Dedifferentiated amniotic fluid mesenchymal stem cell (primary cell): ENCODE data around the gene CACNA1H.

ENCODE experiments used
- DNase-seq: peaks from one replicate; pipeline ENCODE4 v3.0.0-alpha.2; 2016; ENCODE audit errors: extremely low spot score

The CACNA1H gene

DNA sequence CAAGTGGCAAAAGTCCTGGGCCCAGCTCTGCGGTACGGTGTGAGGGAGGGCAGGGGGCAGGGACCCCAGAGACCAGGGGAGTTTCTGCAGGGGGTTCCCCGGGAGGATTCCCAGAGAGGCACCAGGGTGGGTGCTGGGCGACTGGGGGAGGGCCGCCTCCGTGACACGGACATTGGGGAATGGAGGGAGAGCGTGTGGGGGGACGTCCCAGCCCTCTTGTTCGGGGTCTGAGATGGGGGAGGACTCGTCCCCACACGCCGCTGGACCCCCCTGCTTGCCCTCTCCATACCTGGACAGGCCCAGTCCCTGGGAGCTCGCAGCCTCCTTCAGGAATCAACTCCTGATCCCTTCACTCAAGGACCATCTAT is 30.5 kb upstream of the CACNA1H start:
- DNase-seq = no peak

DNA sequence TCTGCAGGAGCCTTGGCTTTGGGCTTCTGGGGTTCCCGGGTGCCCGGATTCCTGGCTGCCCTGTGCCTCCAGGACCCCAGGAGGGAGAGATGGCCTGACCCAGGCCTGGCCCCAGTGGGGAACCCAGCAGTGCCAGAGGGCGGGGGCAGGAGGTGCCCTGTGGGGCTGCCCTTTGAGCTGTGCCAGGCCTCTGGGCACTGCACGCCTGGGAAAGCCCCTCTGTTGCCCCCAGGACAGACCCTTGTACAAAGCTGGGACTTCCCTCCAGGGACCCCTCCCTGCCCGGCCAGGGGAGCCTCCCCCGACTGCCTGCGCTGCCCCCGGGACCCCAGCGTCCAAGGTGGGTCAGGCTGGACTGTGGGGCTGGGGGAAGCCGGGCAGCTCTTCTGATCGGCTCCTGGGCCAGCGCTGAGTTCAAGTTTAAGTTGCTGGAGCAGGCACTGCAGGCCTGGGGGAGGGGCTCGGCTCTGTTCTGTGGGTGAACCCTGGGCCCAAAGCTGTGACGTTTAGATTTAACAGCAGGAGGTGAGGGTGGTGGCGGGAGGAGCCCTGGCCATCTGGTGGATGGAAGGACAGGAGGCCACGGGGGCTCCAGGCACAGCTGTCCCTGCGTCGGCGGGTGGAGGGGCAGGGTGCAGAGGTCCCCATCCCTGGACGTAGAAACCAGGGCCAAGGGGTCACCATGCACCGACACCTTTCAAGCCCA is 29.2 kb upstream of the CACNA1H start:
- DNase-seq = no peak

DNA sequence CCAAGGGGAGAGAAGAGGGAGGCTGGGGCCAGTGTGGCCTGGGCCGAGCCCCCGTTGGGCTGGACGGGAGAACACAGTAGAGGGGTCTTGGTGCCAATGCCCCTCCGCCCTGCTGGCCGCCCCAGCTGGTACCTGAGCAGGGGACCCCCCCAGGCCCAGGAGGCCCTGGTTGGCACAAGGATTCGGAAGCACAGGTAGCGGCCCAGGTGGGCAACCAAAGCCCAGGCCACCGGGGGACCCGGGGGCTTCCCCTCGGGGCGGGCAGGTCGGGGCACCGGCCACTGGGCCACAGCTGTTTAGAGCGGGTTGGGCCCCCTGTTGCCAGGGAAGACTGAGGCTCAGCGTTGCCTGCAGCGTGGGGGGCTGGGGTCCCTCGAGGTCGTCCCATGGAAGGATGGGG is 28.6 kb upstream of the CACNA1H start:
- no peak for DNase-seq

DNA sequence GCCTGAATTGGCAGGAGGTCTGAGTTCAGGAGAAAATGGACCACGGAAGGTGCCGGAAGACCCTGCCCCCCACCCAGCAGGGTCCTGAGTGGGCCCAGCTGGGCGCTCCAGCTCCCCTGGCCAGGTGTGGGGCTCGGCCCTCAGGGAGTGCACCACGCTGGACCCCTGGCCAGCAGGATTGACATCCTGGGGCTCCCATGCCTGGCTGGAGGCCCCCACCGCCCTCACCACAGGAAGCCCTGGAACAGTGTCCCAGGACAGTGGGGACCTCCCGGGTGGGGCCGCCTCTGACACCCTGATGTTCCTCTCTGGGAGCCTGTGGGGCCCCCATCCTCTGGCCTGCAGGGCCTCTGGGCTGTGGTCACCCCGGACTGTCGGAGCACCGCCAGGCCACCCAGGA is 28.1 kb upstream of the CACNA1H start:
- DNase-seq = no peak

DNA sequence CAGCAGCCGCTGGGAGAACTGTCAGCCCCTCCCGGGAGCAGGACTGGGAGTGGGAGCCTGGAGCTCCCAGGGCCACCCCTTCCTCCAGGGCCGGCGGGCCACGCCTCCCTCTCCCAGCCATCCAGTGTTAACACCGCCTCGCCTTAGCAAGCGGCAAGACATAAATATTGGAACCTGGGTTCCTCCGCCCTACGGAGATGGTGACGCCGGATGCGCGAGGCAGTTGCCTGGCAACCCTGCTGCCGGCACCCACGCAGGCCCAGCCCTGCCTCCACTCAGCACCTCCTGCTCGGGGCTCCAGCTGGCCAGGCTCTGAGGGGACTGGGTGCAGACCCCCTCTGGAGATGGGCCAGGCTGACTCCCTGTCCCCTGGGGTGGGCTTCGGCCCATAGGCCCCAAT is 27.4 kb upstream of the CACNA1H start:
- no peak for DNase-seq

DNA sequence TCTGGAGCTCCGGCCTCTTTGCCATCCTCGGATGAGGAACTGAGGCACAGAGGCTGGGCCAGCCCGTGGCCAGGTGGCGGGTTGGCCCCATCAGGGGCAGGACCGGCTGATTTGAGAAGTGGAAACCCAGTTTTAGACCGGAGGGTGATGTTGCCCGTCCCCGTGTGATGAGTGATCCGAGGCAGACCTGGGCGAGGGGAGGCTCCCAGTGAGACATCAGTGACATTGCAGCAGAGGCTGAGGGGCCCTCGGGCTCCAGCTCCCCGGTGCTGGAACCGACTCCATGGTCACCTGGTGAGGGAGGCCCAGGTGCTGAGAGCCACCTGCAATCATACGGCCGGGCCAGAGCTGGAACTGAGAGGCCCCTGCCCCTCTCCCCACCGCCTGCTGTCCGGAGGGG is 26.9 kb upstream of the CACNA1H start:
- no peak for DNase-seq

DNA sequence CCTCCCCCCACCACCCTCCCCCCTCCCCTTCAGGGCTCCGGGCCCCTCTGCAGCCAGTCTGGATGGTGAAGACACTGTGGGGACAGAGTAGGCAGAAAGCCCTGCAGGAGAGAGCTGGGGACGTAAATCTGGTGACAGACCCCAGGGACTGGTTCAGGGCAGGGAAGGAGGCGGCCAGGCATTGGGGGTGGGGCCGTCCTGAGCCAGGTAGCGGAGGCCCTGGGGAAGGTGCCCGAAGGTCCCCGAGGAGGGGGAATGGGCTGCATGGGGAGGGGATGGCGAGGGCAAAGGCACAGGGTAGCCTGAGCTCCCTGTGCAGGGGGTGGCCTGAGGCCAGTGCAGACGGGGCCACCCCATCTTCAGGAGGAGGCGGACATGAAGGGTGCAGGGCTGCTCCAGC is 26.3 kb upstream of the CACNA1H start:
- DNase-seq = no peak

DNA sequence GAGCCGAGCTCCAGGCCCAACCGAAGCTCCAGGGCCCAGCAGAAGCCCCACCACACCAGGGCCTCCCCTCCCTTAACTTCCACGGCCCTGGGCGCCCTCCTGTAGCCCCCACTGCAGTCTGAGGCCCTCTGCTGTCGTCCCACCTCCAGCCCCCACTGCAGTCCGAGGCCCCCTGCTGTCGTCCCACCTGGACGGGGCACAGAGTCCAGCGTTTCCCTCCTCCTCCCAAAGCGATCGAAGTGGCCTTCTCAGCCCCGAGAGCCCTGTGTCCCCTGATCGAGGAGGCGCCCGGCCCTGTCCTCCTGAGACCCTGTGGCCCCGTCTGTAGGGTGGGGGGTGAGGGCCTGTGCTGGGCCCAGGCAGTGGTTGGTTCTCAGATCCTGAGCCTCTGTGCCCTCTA is 25.8 kb upstream of the CACNA1H start:
- no peak for DNase-seq

DNA sequence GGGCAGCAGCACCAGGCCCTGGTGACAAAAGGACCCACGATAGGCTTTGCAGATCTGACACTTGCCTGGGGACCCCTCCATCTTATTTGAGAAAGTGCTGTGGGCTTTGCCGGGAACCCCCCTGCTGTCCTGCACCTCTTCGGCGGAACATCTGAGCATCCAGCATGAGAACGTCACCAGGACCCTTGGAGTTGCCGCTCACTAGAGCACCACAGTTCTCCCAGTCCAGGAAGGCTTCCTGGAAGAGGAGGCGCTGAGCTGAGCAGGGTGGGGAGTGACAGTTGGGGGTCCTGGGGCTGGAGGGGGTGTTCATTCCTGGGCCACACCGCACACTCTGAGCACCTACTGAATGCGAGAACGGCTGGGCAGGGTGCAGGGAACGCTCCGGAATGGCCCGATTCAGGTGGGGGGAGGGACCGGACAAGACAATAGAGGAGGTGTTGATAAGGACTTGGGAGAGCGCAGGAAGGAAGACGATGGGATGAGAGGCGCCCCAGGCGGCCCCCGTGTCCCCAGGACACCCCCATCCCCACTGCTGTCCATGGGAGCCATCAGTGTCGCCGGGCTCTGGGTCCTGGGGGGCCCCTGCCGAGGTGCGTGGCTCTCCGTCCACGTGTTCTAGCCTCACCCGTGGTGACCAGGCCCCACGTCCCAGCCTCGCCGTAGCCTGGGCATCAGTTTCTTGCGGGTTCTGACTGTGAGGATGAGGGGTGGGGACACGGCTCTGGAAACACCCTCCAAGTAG is 24.8 kb upstream of the CACNA1H start:
- DNase-seq = no peak

DNA sequence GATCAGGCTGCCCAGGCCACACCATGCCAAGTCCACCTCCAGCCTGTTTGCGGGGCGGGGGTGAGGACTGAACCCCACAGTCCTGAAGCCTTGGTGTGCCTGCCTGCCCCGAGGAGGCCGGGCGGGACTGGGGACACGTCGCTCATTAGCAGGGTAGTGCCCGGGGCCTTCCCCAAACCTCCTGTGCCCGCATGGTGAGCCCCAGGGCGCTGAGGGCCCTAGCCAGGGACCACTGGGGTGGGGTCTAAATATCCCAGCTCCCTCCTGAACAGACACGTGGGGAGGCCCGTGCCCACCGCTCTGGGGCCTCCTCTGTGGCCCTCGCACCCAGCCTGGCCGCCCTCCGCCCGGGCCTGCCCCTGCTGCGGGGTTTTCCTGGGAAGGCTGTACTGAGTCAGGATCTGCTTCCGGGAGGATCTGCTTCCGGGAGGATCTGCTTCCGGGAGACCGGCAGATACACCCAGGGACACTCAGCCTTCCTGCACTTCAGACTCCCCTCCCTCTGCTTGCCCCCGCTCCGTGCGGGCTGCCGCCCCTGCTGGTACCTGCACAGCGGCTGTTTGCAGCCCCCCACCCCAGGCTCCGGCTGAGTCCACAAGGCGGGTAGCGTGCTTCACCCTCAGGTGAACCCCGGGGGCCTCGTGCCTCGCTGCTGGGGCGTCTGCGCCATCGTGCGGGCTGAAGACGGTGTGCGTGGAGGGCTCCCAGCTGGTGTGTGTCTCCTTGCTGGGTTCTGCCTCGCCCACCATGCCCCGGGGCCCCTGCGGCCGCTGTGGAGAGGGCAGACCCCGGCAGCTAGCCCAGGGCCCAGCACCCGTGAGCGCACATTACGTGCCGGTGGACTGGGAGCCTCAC is 23.6 kb upstream of the CACNA1H start:
- no peak for DNase-seq

DNA sequence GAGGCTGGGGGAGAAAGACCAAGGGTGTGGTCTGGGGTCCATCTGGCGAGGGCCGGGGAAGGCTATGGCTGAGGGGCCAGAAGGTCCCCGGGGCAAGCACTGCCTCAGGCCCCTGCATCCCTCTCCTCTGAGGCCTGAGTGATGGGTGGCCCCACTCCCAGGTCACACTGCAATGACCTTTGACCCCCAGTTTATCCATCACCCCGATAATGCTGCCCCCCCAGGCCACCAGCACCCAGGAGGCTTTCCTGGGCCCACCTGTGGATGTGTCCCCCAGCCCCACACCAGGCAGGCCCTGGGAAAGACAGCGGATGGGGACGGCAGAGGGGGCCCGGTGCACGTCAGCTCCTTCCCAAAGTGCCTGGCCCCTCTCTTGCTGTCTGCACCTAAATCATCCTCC is 22.5 kb upstream of the CACNA1H start:
- no peak for DNase-seq

DNA sequence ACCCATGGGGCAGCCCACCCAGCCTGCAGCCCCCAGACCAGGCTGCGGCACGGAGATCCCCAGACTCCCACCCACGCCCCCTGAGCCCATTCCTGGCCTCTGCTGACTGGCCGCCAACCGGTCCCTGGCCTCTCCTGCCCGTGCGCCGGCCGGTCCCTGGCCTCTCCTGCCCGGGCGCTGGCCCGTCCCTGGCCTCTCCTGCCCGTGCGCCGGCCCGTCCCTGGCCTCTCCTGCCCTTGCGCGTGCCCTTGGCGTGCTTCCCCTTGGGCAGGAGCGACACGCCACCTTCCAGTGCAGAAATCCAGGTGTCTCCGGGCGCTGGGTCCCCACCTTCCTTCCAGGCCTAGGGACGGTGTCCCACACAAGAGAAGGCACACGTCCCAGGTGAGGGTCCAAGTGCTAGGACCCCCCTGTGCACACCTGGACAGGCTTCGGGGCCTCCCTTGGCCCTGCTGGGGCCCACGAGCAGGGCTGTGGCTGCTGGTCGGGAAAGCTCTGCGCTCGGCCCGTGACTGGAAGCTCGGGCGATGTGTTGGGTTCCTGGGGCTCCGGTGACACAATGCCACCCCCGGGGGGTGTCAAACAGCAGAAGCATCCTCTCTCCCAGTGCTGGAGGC is 21.4 kb upstream of the CACNA1H start:
- no peak for DNase-seq

DNA sequence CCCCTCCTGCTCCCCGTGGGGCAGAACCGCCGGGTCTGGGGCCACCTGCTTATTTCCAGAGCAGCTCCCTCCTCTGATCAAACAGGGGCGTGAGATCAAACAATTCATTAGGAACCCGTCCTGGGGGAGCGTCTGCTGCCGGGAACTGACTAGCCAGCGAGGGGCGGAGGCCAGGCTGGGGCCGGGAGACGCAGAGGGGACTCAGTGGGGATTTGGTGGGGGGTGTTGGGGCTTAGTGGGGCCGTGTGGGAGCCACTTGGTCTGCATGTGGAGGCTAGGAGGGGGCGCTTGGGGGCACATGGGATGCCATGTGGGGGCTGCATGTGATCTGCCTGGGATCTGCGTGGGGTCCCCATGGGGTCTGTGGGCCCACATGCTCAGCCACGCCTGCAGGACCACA is 20.5 kb upstream of the CACNA1H start:
- no peak for DNase-seq

DNA sequence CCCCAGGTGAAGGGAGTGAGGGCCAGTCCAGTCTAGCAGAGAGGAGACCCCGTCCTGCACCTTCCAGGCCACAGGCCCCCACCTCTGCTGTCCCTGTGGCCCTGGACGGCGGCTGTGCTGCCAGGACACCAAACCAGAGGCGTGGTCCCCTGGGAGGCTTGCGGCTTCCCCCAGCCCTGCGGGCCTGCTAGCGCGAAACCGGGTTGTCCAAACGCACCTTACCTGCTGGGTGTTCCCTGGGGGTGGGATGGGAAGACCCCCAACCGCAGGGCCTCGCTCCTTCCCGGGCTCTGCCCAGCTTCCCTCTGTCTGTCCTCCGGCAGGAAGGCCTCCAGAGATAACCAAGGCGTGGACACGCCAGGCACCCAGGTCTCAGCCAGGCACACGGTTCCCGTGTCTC is 19.6 kb upstream of the CACNA1H start:
- no peak for DNase-seq

DNA sequence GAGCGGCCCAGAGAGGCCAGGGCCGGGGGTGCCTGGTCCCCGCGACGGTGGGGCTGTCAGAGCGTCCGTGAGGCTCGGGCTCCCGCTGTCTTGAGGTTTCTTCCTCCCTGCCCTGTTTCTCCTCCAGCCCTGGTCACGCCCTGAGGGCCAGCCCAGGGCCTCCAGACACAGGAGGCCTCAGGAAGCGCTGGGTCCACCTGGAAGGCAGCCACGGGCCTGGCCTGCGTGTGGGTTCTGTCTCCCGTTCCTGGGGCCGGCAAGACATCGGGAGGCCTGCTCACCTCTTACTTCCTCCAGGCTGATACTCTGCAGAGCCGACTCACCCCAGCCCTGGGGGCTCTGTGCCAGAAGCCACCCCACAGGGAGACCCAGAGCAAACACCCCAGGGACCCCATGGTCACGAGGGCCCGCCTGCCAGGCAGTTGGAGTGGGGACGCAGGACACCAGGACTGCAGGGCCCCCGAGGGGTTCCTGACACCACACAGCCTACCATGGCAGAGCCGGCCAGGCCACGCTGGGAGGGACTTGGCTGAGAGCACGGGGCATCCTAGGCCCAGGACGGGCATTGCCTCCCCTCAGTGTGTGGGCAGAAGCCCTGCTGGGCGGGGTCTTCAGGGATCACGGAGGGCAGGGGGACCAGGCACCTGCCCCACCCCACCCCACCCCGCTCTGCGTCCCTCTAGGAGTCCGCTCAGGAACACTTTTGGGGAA is 18.9 kb upstream of the CACNA1H start:
- DNase-seq = no peak

DNA sequence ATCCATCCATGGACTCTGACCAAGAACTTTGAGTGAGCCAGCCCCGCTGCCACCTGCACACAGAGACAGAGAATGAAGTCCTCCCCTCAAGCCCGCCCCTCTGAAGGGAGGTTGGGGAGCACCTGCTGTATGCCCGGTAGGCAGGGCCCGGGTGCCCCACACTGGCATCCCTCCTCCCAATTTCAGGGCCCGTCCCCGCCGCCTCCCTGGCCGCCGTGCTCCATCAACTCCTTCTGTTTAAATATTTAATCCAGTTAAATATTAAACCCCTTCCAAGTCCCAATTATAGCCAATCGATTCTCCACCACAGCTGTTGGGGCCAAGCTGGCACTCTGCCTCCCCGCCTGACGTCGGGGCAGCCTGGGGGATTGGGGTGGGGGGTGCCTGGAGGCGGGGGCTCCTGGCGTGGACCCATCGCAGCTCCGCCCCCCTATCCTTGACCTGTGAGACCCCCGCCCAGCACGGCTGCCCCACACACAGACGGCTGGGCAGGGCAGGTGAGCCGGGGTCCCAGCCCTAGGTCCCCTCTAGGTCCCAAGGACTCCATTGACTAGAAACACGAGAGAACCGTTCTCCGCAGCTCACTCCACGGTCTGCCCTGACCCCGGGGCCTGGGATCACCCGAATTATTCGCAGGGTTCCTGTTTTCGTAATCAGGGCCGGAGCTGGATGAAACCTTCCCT is 18.0 kb upstream of the CACNA1H start:
- DNase-seq = no peak

DNA sequence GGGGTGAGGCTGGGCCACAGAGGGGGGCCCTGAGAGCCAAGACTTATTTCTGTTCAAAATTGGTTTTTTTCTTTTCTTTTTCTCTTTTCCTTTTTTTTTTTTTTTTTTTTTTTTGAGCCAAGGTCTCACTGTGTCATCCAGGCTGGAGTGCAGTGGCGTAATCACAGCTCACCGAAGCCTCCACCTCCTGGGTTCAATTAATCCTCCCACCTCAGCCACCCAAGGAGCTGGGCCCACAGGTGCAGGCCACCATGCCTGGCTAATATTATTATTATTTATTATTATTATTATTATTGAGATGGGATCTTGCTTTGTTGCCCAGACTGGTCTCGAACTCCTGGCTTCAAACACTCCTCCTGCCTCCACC is 17.5 kb upstream of the CACNA1H start:
- DNase-seq = no peak

DNA sequence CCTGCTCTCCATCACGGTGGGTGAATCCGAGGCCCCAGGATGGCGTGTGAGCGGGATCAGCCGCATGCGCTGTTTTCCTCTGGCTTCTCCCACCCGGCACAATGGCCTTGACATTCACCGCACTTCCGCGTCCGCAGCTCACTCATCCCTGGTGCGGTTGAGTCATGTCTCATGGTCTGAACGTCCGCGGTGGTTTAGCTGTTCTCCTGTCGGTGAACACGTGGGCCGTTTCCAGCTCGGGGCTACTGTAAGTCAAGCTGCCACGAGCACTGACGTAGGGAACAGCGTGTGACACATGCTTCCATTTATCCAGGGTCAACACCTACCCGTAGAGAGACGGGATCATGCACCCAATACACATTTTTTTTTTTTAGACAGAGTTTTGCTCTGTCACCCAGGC is 15.3 kb upstream of the CACNA1H start:
- no peak for DNase-seq

DNA sequence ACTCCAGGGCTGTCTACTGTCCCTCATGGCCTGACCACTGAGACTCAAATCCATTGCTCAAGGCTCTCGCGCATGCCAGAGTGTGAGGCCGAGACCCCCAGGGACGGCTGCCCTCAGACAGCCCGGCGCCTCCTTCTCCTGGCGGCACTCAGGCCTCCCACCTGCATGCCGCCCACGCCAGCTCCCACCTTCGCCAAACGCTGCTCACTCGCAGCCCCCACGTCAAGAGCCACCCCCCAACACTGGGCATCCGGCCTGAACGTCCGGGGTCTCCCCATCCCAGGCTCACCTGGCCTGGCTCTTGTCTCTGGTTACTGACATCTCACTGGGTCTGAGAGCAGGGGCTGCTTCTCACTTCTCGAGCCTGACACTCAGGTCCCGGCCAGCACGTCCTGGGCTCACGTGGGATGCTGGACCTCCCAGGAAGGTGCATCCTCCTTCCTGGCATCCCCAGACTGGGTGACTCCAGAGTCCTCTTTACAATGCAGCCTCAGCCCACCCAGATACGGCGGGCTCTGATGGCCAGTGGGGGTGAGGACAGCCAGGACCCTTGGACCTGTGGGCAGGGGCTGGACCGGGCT is 12.2 kb upstream of the CACNA1H start:
- DNase-seq = no peak

DNA sequence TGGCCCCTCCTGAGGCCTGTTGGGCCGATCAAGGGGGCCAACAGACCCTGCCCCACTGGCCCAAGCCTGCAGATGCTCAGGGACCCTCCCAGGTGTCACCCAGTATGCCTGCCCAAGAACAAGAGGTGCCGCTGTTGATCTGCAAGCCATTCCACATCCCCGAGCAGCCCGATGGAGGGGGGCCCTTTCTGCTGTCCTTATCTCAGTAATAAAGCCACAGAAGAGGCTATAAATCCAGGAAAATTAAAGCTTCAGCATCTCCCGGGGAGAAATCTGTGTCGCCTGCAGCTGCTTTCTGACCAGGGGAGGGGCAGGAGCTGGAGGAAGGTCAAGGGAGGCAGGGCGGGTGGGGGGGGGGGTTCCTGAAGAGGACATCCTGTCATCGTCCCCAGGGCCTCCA is 11.7 kb upstream of the CACNA1H start:
- no peak for DNase-seq

DNA sequence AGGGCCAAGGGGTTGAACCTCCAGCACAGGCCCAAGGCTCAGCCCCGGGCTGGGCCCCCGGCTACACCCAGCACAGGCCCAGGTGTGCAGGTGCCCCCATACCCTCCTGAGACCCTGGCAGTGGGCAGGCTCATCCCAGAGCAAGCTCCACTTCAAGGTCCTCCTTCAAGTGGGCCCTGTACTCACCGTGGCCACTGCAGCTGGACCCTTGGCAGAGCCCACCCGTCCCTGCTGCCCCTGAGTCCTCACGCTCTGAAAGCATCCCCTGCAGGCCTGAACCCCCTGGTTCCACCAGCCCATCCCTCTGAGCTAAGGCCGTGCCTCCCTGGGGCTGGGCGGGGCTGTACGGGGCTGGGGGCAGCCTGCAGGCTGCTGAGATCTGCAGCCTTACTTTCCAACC is 11.2 kb upstream of the CACNA1H start:
- DNase-seq = no peak
